ENCODE results near the gene KIF26B.

Gene KIF26B

DNA sequence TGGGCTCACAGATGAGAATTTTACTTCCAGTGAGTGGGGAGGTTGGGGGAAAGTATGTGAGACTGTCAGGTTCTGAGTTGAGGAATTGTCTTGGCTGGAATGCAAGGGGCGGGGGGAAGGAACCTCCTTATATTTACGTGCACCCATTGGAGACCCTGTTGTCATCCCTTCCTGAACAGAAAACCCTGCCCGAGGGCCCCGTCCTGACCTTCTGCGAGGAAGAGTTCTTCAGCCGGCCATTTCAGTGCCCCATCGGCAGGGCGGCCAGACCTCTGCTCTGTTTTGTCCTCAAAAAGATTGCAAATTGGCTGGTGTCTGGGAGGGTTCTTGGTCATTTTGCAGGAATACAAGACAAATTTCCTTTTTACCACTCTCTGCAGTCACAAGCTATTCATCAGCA lies 7.1 kb downstream of the KIF26B start:
- H3K4me3 ChIP-seq (ENCODE audit: low read depth, low read length) = no peak overlapping the region
- DNase-seq (ENCODE audit: low read depth) = no peak

DNA sequence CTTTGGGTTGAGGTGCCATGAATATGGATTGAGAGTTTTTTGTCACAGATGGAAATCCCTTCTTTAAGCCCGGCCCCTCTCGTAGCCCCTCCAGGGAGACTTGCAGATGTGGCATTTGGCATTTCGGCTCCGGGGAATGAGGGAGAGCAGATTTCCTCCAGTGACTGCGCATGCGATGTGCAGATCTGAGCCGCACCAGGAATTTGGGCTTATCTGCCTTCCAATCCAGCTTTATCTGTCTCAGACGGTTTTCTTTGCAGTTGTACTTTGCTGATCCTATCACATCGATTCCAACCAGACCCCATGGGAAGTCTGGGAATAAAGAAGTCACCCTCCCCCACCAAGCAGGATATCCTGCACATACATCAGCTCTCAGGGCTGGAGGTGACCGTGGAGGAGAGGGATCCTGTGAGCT lies 11.7 kb downstream of the KIF26B start:
- no peak for DNase-seq (ENCODE audit: low read depth)
- peak overlapping the region; percentile 19 for H3K4me3 ChIP-seq (ENCODE audit: low read depth, low read length)

DNA sequence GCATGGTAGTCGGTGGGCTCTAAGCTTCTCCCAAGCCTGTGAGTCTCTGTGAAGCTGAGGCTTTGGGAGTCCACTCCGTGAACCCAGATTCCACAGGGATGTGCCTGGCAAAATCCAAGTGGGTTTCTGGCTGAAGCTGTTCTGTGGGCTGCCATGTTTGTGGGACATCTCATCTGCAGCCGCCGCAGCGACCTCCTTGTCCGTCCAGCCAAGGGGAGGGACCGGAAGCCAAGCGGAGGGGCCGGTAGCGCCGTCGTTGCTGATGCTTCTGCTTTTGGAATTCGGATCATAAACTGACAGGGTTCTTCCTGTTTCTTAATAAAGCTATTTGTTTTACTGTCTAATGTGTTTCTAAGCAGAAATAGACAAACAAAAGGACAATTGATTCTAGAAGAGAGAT lies 13.3 kb downstream of the KIF26B start:
- no peak for DNase-seq (ENCODE audit: low read depth)

DNA sequence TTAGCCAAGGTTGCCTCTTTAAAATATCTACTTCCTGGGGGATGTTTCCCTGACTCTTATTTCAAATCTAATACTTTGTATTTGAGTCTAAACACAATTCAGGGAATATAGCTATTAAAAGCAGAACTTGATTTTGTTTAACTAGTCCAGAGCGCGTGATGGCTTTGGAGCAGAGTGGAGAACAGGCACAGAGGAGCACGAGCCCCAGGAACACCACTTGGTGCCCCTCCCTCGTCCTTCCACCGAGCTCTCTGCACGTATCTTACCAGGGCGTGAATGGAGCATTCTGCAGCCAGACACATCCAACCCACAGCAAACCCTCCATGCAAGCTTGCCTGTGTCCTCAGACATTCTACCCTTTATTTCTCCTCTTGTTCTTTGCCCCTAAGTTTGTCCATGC lies 14.1 kb downstream of the KIF26B start:
- no peak for DNase-seq (ENCODE audit: low read depth)
- H3K4me3 ChIP-seq (ENCODE audit: low read depth, low read length) = no peak overlapping the region

More for the DNA sequence above, 13.3 kb downstream of the KIF26B start:
- H3K4me3 ChIP-seq (ENCODE audit: low read depth, low read length) = no peak overlapping the region

DNA sequence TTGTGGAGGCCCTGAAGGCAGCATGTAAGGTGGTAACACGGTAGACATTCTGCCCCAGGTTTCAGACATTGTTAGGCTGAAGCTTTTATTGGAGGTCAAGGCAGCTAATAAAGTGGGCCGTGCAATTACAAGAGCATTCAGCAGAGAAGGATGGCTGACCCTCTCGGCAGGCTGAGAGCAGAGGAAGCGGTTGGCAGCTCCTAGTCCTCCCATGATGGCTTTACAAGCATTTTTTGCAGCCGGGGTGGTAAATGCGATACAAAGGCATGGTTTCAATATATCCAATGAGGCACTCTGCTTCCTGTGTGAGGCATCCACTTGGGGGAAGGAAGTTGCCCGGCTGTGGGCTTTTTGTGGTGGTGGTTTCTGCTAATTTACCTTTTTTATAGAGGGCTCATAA lies 14.6 kb downstream of the KIF26B start:
- DNase-seq (ENCODE audit: low read depth) = no peak

DNA sequence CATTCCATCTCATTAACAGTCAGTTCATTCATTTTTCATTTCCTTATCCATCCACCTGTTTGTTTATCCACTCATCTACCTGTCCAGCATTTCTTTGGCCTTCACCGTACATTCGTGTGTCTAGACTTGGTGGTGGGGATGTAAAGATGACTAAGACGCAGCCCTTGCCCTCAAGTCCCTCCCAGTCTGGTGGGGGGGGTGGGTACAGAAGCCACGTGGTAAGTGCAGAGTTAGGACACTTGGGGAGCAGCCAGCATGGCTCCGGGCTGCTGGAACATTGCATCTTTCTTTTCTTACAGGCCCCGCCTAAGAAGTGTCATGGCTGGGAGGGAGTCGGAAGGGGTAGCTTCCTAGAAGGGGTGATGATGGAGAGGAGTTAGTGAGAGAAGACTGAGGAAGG lies 17.2 kb downstream of the KIF26B start:
- no peak overlapping the region for H3K4me3 ChIP-seq (ENCODE audit: low read depth, low read length)
- DNase-seq (ENCODE audit: low read depth) = no peak

More for the DNA sequence above, 14.6 kb downstream of the KIF26B start:
- H3K4me3 ChIP-seq (ENCODE audit: low read depth, low read length) = no peak overlapping the region

DNA sequence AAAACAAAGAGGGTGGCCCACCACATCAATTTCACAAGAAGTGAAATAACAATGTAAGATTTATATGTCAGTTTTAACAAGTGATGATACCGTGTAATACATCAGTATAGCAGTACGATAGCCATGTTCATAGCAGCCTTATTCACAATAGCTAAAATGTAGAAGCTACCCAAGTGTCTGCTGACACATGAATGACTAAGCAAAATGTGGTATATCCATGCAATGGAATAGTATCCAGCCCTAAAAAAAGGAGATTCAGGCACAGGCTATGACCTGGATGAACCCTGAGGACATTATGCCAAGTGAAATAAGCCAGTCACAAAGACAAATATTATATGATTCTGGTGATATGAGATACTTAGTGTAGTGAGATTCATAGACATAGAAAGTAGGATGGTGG lies 18.0 kb downstream of the KIF26B start:
- DNase-seq (ENCODE audit: low read depth) = no peak
- H3K4me3 ChIP-seq (ENCODE audit: low read depth, low read length) = no peak overlapping the region

DNA sequence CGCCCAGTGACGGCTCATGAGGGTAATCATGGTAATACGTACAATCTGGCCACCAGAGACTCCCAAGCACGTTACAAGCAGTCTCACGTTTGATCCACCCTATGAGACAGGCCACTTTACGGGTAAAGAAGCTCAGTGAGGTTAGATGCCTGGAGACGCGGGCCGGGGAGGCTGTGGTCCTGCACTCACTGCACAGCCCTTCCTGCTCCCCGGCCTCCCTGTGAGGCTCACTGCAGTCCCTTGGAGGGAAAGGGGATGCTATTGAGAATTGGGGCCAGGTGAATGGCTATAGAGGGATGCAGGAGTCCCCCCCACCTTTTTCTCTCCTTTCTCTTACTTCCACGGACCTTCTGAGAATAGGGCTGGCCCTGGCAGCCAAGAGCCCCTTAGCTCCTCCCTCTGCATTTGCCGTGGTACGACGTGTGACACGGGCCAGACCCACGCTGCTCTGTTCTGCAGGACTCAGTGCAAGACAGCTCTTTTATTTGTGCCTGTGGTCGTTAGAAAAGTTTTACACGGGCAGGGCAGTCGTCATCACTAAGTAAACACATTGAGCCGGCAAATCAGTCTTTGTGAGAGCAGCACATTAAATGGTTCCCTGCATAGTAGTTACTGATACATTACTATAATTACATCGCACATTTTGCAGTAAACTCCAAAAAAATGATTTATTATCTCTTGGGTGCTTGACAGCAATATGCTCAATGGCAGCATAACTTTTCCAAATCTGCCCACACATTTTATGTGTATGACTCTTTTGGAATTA lies 18.8 kb downstream of the KIF26B start:
- H3K4me3 ChIP-seq (ENCODE audit: low read depth, low read length) = no peak overlapping the region
- no peak for DNase-seq (ENCODE audit: low read depth)

DNA sequence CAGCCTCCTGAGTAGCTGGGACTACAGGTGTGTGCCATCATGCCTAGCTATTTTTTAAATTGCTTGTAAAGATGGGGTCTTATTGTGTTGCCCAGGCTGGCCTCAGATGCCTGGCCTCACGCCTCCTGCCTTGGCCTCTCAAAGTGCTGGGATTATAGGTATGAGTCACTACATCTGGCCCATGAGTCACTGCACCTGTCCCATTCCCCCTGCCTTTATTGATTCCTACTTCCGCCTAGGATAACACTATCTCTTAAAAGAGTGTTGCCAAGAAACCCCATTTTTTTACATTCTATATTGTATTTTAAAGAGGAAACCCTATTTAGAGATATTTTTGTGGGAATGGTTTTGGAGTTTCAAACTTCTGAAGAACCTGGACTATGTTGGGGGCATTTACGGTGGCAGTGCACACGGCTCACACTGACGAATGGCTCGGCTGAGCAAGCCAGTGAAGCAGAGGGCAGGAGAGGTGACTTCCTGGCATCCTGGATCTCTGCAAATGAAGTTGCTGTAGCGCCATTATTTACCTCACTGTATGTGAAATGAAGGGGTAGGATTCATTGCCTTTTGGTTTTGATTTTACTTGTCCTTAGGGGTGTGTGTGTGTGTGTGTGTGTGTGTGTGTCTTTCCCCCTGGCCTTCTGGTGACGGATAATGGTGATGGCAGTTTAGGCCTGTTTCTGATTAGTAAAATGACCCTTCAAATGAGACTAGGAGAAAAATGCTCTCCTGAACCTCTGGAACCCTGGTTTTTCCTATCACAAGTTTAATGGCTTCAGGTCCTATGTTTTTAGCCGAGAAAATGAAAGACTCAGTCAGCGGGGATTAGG lies 22.5 kb downstream of the KIF26B start:
- no peak overlapping the region for H3K4me3 ChIP-seq (ENCODE audit: low read depth, low read length)
- no peak for DNase-seq (ENCODE audit: low read depth)

DNA sequence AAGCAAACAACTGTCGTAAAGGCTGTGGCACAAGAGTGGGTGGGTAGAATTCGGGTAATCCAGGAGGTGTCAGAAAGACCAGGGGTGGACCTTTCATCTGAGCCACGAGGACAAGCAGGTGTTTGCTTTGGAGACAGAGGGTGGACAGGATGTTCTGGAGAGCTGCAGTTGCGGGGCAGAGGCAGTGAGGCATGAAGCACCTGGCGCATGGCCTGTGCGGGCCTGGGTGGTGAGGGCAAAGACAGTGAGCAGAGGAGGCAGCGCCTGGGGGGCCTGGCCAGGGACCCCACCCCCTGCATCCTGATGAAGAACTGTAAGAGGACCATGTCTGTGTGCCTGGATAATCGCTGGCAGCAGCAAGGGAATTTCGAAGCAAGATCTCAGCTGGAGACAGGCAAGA lies 24.9 kb downstream of the KIF26B start:
- H3K4me3 ChIP-seq (ENCODE audit: low read depth, low read length) = no peak overlapping the region
- DNase-seq (ENCODE audit: low read depth) = no peak

DNA sequence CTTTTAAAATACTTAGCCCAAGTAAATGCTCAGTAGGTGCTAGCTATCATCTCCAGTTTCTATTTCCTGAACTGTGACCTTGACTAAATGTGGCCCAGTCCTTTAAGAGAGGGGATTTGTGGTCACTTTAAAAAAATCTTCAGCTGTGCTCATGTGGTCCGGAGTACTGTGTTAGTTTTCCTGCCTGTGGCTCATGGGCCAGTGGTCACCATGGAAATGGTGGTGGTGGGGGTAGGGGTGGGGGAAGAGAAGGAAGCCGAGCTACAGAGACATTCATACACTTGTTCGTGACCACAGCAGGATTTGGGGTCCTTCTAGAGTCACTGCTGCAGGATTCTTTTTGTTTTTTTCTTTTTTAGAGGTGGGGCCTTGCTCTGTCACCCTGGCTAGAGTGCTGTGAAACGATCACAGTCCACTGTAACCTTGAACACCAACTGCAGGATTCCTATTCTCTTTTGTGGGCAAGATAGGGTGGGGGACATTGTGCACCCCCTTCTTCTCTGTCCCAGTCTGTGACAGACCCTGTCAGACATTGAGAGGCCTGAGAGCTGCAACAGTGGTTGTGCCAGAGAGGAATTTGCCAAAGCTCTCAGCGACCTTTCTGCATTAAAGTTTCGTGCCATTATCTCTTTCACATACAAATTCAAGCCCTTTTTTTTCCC lies 25.8 kb downstream of the KIF26B start:
- H3K4me3 ChIP-seq (ENCODE audit: low read depth, low read length) = no peak overlapping the region
- no peak for DNase-seq (ENCODE audit: low read depth)

DNA sequence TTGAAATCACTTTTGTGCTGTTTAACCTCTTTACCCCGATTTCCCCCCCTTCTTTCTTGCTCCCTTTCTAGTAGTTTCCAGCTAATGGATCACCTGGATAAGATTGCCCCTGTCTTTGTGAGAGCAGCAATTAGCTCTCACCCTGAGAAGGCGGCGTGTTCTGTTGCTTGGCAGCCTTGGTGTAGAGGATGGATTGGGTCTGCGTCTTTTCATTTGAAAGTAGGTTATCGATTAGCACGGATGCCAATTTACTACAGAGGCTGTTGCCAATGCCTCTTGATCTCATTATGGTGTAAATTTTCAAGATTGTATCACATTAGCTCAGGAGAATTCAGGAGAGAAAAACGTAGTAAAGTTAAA lies 26.4 kb downstream of the KIF26B start:
- H3K4me3 ChIP-seq (ENCODE audit: low read depth, low read length) = no peak overlapping the region
- DNase-seq (ENCODE audit: low read depth) = no peak

DNA sequence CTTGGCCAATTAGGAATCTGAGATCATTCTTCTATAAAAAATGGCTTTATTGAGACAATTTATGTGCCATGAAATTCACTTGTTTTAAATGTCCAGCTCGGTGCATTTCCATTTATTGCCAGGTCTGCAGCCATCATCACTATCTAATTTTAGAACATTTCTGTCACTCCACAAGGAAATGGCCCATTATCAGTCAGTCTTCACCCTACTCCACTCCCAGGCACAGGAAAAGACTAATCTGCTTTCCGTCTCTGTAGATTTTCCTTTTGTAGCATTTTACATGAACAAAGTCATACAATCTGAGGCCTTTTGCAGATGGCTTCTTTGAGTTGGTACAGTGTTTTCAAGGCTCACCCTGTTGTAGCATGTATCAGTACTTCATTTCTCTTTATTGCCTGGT lies 27.2 kb downstream of the KIF26B start:
- DNase-seq (ENCODE audit: low read depth) = no peak
- H3K4me3 ChIP-seq (ENCODE audit: low read depth, low read length) = no peak overlapping the region

DNA sequence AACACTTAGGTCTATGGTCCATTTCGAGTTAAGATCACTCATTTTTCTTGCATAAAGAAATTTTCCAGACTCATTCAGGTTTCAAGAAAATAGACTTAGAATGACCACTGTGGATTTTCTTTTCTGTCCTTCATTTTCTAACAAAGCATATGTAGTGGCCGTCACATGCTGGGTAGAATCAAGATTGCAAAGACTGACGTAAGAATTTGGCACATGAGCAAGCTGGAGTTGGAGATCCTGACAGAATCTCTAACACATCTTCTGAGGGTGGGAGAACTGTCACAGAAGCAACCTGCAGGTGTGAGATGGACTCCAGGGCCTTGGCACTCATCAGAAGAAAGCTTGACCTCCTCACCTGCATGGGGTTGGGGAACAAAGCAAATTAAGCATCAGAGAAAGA lies 28.6 kb downstream of the KIF26B start:
- DNase-seq (ENCODE audit: low read depth) = no peak

DNA sequence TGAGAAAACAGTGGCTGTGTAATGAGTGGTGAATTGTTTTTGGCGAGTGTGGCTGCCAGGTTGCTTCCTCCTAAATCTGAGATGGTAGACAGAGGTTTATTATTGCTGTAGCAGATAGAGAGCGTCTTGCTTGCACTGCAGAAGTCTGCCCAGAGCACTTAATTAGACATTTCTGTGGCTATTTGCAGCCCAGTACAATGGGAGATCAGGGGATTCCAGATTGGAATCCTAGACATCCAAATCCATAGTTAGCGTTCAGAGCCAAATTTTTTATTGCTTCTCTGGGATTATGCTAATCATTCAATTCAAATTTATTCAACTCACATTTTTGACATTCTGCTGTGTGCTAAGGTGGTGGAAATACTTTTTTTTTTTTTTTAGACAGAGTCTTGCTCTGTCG lies 30.0 kb downstream of the KIF26B start:
- H3K4me3 ChIP-seq (ENCODE audit: low read depth, low read length) = no peak overlapping the region
- DNase-seq (ENCODE audit: low read depth) = no peak

More for the DNA sequence above, 28.6 kb downstream of the KIF26B start:
- no peak overlapping the region for H3K4me3 ChIP-seq (ENCODE audit: low read depth, low read length)

DNA sequence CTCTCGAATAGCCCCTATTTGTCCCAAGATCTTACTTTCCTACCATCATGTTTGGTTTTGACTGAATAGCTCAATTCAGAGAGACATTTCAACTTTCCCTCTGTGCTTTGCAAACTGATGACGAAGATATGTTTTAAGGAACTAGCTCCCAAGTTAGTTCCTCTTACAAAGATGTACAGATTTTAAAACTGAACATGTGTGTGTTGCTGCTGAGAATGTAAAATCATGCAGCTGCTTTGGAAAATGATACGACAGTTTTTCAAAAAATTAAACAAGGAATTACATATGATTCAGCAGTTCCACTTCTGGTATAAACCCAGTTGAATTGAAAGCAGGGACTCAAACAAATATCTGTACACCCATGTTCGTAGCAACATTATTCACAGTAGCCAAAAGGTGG lies 33.6 kb downstream of the KIF26B start:
- DNase-seq (ENCODE audit: low read depth) = no peak
- H3K4me3 ChIP-seq (ENCODE audit: low read depth, low read length) = no peak overlapping the region

DNA sequence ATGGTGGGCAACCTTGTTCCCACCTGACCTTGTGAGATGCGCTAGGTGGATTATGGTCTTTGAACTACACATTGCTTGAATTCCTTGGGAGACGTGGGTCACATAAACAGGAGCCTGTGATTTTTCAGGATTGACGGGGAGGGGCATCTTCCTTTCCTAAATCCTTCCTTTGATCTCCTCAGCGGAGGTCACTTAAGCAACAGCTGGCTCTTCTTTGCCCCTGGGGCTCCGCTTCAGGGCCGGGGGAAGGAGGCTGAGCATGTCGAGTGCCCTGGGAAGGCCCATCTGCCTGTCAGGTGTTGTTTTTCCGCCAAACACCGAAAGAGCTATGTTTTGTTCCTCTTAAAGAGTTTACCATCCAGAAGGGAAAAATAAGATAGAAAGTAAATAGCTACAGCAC lies 40.6 kb downstream of the KIF26B start:
- H3K4me3 ChIP-seq (ENCODE audit: low read depth, low read length) = no peak overlapping the region
- no peak for DNase-seq (ENCODE audit: low read depth)

DNA sequence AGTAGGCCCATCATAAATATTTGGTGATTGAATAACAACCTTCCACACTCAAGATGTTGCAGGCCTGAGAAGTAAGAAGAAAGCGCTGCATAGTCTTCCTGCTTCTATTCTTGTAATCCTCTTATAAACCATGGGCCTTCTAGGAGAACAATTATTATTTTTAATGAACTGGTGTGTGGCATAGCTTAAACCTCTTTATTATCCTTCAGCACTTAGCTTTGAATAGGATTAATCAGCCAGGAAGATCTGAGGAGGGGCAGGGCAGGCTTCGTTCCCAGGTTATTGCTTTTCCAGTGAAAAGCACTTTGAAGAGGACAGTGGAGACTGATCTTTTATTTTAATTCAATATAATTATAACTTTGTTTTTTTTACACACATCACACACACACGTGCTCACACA lies 42.3 kb downstream of the KIF26B start:
- DNase-seq (ENCODE audit: low read depth) = no peak
- H3K4me3 ChIP-seq (ENCODE audit: low read depth, low read length) = no peak overlapping the region

DNA sequence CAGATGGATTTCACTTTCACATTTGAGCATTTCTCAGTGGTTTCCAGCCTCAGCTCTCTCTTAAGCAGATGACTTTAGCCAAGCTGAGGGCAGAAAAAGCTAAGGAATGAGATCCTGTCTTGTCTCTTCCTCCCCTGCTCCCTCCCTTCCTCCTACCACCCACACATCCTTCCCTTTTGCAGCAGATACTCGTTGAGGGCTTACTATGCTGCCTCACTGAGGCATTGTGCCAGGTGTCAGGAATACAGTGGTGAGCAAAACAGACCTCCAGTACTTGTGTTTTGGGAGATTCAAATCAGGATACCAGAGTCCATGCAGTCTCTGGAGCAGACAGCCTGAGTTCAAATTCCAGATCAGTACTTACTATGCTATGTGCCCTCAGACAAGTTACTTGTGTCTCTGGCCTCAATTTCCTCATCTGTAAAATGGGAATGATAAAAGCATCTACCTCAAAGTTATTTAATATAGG lies 43.2 kb downstream of the KIF26B start:
- H3K4me3 ChIP-seq (ENCODE audit: low read depth, low read length) = no peak overlapping the region
- peak; percentile 39 for DNase-seq (ENCODE audit: low read depth)

DNA sequence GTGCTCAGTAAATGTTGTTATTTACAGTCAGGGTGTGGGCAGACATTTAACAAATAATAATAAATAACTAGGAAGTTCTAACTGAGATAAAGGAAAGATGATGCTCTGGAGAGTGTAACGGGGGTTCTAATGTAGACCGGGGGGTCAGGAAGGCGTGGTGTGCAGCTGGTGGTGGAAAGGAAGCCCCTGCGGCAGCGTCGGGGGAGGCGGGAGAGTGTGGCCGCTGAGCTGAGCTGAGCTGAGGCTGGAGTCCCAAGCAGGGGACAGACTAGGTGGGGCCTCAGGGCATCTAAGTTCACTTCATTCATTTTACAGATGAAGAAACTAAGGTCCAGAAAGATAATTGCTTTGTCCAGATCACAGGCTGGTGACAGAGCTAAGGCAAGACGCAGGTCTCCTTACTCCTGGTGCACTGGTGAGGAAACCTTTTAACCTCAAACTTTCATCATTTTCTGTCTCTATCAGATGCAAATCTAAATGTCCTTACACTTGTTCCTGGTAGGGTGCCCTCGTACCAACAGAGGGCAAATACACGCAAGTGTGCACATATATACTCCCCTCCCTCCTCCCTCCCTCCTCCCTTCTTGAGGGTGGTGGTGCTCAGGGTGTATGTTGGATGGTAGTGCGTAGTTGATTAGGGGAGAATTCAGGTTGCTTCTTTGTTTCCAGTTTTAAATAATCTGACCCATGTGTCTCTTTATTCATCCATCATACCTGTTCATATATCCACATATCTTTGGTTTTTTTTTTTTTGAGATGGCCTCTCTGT lies 44.1 kb downstream of the KIF26B start:
- DNase-seq (ENCODE audit: low read depth) = no peak
- no peak overlapping the region for H3K4me3 ChIP-seq (ENCODE audit: low read depth, low read length)
